ENCODE results near the gene NUFIP2. TPM values are rescaled to one million over a fixed set of nuclear protein-coding genes. Genes with fewer than 3 reads are reported as not detected.

NUFIP2 gene
- total RNA-seq, 1 experiment from 2014 or later, result 106 TPM

GRCh38 chr17:29214215-29215146 is 79.5 kb downstream of the NUFIP2 start:
- POLR2A ChIA-PET, result no interaction called here
- in situ Hi-C loops (cut with HindIII; ENCODE audit: low pct_unique_long_range_greater_than_20kb, low sequenced_read_pairs) (no loop called here), intact Hi-C loops (cut with micrococcal nuclease; ENCODE audit: unreplicated experiment) (no loop called here)
- ATAC-seq (no peak), DNase-seq (ENCODE audit: low read depth, low spot score) (no peak)
- TF ChIP-seq SIN3A (IDR thresholded peaks at IDR 0.05; ENCODE audit: borderline replicate concordance, insufficient read depth, low read depth, low read length) (no peak), TCF7L2 (IDR thresholded peaks at IDR 0.05; ENCODE audit: low read depth, low read length) (no peak), REST (IDR thresholded peaks at IDR 0.05; ENCODE audit: insufficient read depth in 1 of 2, low read depth in 2 of 2, low read length in 1 of 2) (no peak), CTCF (IDR thresholded peaks at IDR 0.05) (no peak), POLR2AphosphoS5 (IDR thresholded peaks at IDR 0.05; ENCODE audit: low read depth, low read length) (no peak)
- Histone ChIP-seq H3K9me3 (ENCODE audit: control insufficient read depth, insufficient read depth, low read depth, low read length) (no peaks in the 10 kb centered on the region), H3K27ac (ENCODE audit: low read length) (no peak overlapping the region), H3K36me3 (ENCODE audit: control insufficient read depth, insufficient read depth, low read length) (no peaks in the 10 kb centered on the region), H3K4me3 (ENCODE audit: low read depth in 2 of 2, low read length in 2 of 2) (no peak overlapping the region), H3K4me1 (ENCODE audit: control insufficient read depth, insufficient read depth, low read length) (peaks cover 3% of the 10 kb centered on the region; the same call in 1 of the 2 replicates), H3K27me3 (ENCODE audit: control insufficient read depth, insufficient read depth, low read length) (no peaks in the 10 kb centered on the region)
- CTCF ChIA-PET, result no interaction called here
- no TSS peak for BruUV-seq (replicated peaks)

GRCh38 chr17:29212681-29213121 is 81.2 kb downstream of the NUFIP2 start:
- no peaks in the 10 kb centered on the region for H3K9me3 ChIP-seq (ENCODE audit: control insufficient read depth, insufficient read depth, low read depth, low read length)
- POLR2A ChIA-PET, result no interaction called here
- DNase-seq (ENCODE audit: low read depth, low spot score) (no peak), ATAC-seq (no peak)
- no peak for TF ChIP-seq REST (IDR thresholded peaks at IDR 0.05; ENCODE audit: insufficient read depth in 1 of 2, low read depth in 2 of 2, low read length in 1 of 2)
- no peak for TF ChIP-seq POLR2AphosphoS5 (IDR thresholded peaks at IDR 0.05; ENCODE audit: low read depth, low read length)
- no peak for TF ChIP-seq CTCF (IDR thresholded peaks at IDR 0.05)
- no peak for TF ChIP-seq SIN3A (IDR thresholded peaks at IDR 0.05; ENCODE audit: borderline replicate concordance, insufficient read depth, low read depth, low read length)
- no peak for TF ChIP-seq TCF7L2 (IDR thresholded peaks at IDR 0.05; ENCODE audit: low read depth, low read length)
- no peaks in the 10 kb centered on the region for H3K36me3 ChIP-seq (ENCODE audit: control insufficient read depth, insufficient read depth, low read length)
- H3K4me3 ChIP-seq (ENCODE audit: low read depth in 2 of 2, low read length in 2 of 2), result no peak overlapping the region
- no peaks in the 10 kb centered on the region for H3K27me3 ChIP-seq (ENCODE audit: control insufficient read depth, insufficient read depth, low read length)
- H3K4me1 ChIP-seq (ENCODE audit: control insufficient read depth, insufficient read depth, low read length), result no peaks in the 10 kb centered on the region
- H3K27ac ChIP-seq (ENCODE audit: low read length), result no peak overlapping the region
- BruUV-seq (replicated peaks), result no TSS peak
- in situ Hi-C loops (cut with HindIII; ENCODE audit: low pct_unique_long_range_greater_than_20kb, low sequenced_read_pairs) (no loop called here), intact Hi-C loops (cut with micrococcal nuclease; ENCODE audit: unreplicated experiment) (no loop called here)
- CTCF ChIA-PET, result interaction anchor here (1.0 kb wide), 2 partner anchors 68 to 88 kb away, joined by 3 to 4 read pairs; no protein-coding TSS in a partner anchor

Measured in Panc1 (cell line).